IPS-18a (cell line): ENCODE measurements around the gene DENR.

Source experiments
- H3K27ac ChIP-seq: one replicate; pipeline ENCODE4 v1.5.1; 2013; ENCODE audit warnings: low read length
- H3K27me3 ChIP-seq: one replicate; pipeline ENCODE4 v1.6.1; 2013; ENCODE audit warnings: mild to moderate bottlenecking, low read length; ENCODE audit not compliant: control insufficient read depth, insufficient read depth
- H3K36me3 ChIP-seq: one replicate; pipeline ENCODE4 v1.6.1; 2013; ENCODE audit warnings: low read depth, low read length; ENCODE audit not compliant: control insufficient read depth
- H3K4me1 ChIP-seq: one replicate; pipeline ENCODE4 v1.6.1; 2013; ENCODE audit warnings: low read depth, low read length; ENCODE audit not compliant: control insufficient read depth
- H3K4me3 ChIP-seq: one replicate; pipeline ENCODE4 v1.5.1; 2013; ENCODE audit warnings: low read length
- H3K9ac ChIP-seq: one replicate; pipeline ENCODE4 v1.6.1; 2013; ENCODE audit warnings: mild to moderate bottlenecking, low read length, moderate library complexity
- H3K9me3 ChIP-seq: one replicate; pipeline ENCODE4 v1.6.1; 2013; ENCODE audit warnings: low read depth, low read length; ENCODE audit not compliant: control insufficient read depth

DENR gene

GRCh38 chr12:122724641-122725243 is 27.9 kb upstream of the DENR start:
- Histone ChIP-seq H3K36me3 (no peaks in the 10 kb centered on the region), H3K27me3 (no peaks in the 10 kb centered on the region), H3K9ac (no peak overlapping the region), H3K4me3 (no peak overlapping the region), H3K4me1 (no peaks in the 10 kb centered on the region), H3K9me3 (no peaks in the 10 kb centered on the region), H3K27ac (no peak overlapping the region)

- Histone ChIP-seq H3K27ac (no peak overlapping the region), H3K27me3 (no peaks in the 10 kb centered on the region), H3K9ac (no peak overlapping the region), H3K4me3 (no peak overlapping the region), H3K9me3 (no peaks in the 10 kb centered on the region), H3K4me1 (no peaks in the 10 kb centered on the region), H3K36me3 (no peaks in the 10 kb centered on the region)
Observed at GRCh38 chr12:122725452-122726079, 27.1 kb upstream of the DENR start.

- Histone ChIP-seq H3K27ac (no peak overlapping the region), H3K4me3 (no peak overlapping the region), H3K4me1 (no peaks in the 10 kb centered on the region), H3K9me3 (no peaks in the 10 kb centered on the region), H3K9ac (no peak overlapping the region), H3K36me3 (no peaks in the 10 kb centered on the region), H3K27me3 (no peaks in the 10 kb centered on the region)
Observed at GRCh38 chr12:122726080-122726558, 26.5 kb upstream of the DENR start.

- Histone ChIP-seq H3K9ac (no peak overlapping the region), H3K9me3 (no peaks in the 10 kb centered on the region), H3K4me1 (no peaks in the 10 kb centered on the region), H3K27ac (no peak overlapping the region), H3K27me3 (no peaks in the 10 kb centered on the region), H3K4me3 (no peak overlapping the region), H3K36me3 (no peaks in the 10 kb centered on the region)
Observed at GRCh38 chr12:122729583-122730214, 22.9 kb upstream of the DENR start.

GRCh38 chr12:122730215-122731014 is 22.2 kb upstream of the DENR start, which contains the start of gene HCAR1:
Gene HCAR1, minus strand, starts transcription at chr12:122730844. Its CDS starts 505 bp downstream, at chr12:122730339.
- no peak within 1 kb of the TSS for H3K4me3 ChIP-seq
- H3K27ac ChIP-seq: no peak within 1 kb of the TSS
- H3K9ac ChIP-seq: no peak within 1 kb of the TSS

GRCh38 chr12:122732170-122732569 is 20.5 kb upstream of the DENR start:
- no peaks in the 10 kb centered on the region for H3K4me1 ChIP-seq
- H3K4me3 ChIP-seq: no peak overlapping the region
- no peak overlapping the region for H3K9ac ChIP-seq
- H3K36me3 ChIP-seq: no peaks in the 10 kb centered on the region
- H3K9me3 ChIP-seq: no peaks in the 10 kb centered on the region
- no peak overlapping the region for H3K27ac ChIP-seq
- no peaks in the 10 kb centered on the region for H3K27me3 ChIP-seq

More at GRCh38 chr12:122730215-122731014, 22.2 kb upstream of the DENR start, which contains the start of gene HCAR1:
- no peaks in the 10 kb centered on the region for H3K9me3 ChIP-seq
- H3K4me1 ChIP-seq: no peaks in the 10 kb centered on the region
- no peaks in the 10 kb centered on the region for H3K36me3 ChIP-seq
- no peaks in the 10 kb centered on the region for H3K27me3 ChIP-seq

GRCh38 chr12:122732611-122733010 is 20.0 kb upstream of the DENR start:
- H3K27ac ChIP-seq: no peak overlapping the region
- H3K4me1 ChIP-seq: no peaks in the 10 kb centered on the region
- H3K9ac ChIP-seq: no peak overlapping the region
- H3K27me3 ChIP-seq: no peaks in the 10 kb centered on the region
- H3K9me3 ChIP-seq: no peaks in the 10 kb centered on the region
- no peak overlapping the region for H3K4me3 ChIP-seq
- H3K36me3 ChIP-seq: no peaks in the 10 kb centered on the region

- H3K4me1 ChIP-seq: no peaks in the 10 kb centered on the region
- no peaks in the 10 kb centered on the region for H3K9me3 ChIP-seq
Observed at GRCh38 chr12:122738571-122738970, 14.1 kb upstream of the DENR start.

GRCh38 chr12:122740351-122740750 is 12.3 kb upstream of the DENR start:
- Histone ChIP-seq H3K4me3 (no peak overlapping the region), H3K9ac (no peak overlapping the region), H3K9me3 (no peaks in the 10 kb centered on the region), H3K27me3 (no peaks in the 10 kb centered on the region), H3K36me3 (no peaks in the 10 kb centered on the region), H3K4me1 (no peaks in the 10 kb centered on the region), H3K27ac (no peak overlapping the region)

More at GRCh38 chr12:122738571-122738970, 14.1 kb upstream of the DENR start:
- H3K27ac ChIP-seq: no peak overlapping the region
- H3K4me3 ChIP-seq: no peak overlapping the region
- no peaks in the 10 kb centered on the region for H3K36me3 ChIP-seq
- no peak overlapping the region for H3K9ac ChIP-seq
- no peaks in the 10 kb centered on the region for H3K27me3 ChIP-seq

GRCh38 chr12:122743895-122744525 is 8.6 kb upstream of the DENR start:
- H3K27ac ChIP-seq: no peak overlapping the region
- H3K4me1 ChIP-seq: no peaks in the 10 kb centered on the region
- H3K9me3 ChIP-seq: no peaks in the 10 kb centered on the region
- H3K27me3 ChIP-seq: no peaks in the 10 kb centered on the region
- no peak overlapping the region for H3K4me3 ChIP-seq
- no peak overlapping the region for H3K9ac ChIP-seq
- no peaks in the 10 kb centered on the region for H3K36me3 ChIP-seq
